CD14-positive monocyte (primary cell): ENCODE measurements around the gene MUC5B. TPM values are rescaled to one million over a fixed set of nuclear protein-coding genes. Genes with fewer than 3 reads are reported as not detected.

Experiments used
- DNase-seq, 3 donors: peaks; one replicate each; pipeline ENCODE4 v3.0.0-alpha.2; 2011 to 2022
- H2AFZ ChIP-seq: 2 replicates; pipeline ENCODE4 v1.6.0; 2012; ENCODE audit warnings: mild to moderate bottlenecking, low read depth, low read length, inconsistent platforms; ENCODE audit not compliant: insufficient read depth, poor library complexity, severe bottlenecking
- H3K27ac ChIP-seq, 2 donors: 1 replicate in 1 of 2; 2 replicates in 1 of 2; pipeline ENCODE4 v1.5.1; 2012 to 2013; ENCODE audit warnings: low read length in 2 of 2, control low read depth in 1 of 2, inconsistent platforms in 1 of 2, low read depth in 1 of 2, mild to moderate bottlenecking in 1 of 2
- H3K27me3 ChIP-seq, 2 donors: one replicate each; pipeline versions ENCODE4 v1.6.0 to v1.6.1; 2011 to 2013; ENCODE audit warnings: low read length in 2 of 2; ENCODE audit not compliant: control insufficient read depth in 2 of 2, insufficient read depth in 2 of 2
- H3K36me3 ChIP-seq, 2 donors: replicated peaks in 1 of 2; 1 replicate in 1 of 2; 2 replicates in 1 of 2; pipeline versions ENCODE4 v1.5.1 to v1.6.1; 2012 to 2013; ENCODE audit warnings: low read length in 2 of 2, control low read depth in 1 of 2, inconsistent platforms in 1 of 2, mild to moderate bottlenecking in 1 of 2; ENCODE audit not compliant: insufficient read depth in 2 of 2, control insufficient read depth in 1 of 2
- H3K4me1 ChIP-seq, 2 donors: 1 replicate in 1 of 2; 2 replicates in 1 of 2; pipeline versions ENCODE4 v1.5.1 to v1.6.1; 2012 to 2013; ENCODE audit warnings: low read length in 2 of 2, control low read depth in 1 of 2, inconsistent platforms in 1 of 2, mild to moderate bottlenecking in 1 of 2, moderate library complexity in 1 of 2; ENCODE audit not compliant: insufficient read depth in 2 of 2, control insufficient read depth in 1 of 2
- H3K4me2 ChIP-seq: replicated peaks from 2 replicates; pipeline ENCODE3; 2012; ENCODE audit warnings: low read length, moderate library complexity, mild to moderate bottlenecking; ENCODE audit not compliant: poor library complexity, severe bottlenecking; ENCODE audit errors: extremely low read depth
- H3K4me3 ChIP-seq, 3 experiments: fragments of 200-600 bp in 1 of 3; sonication (generic) in 1 of 3; replicated peaks in 1 of 3; 1 replicate in 2 of 3; 2 replicates in 1 of 3; pipeline ENCODE4 v1.5.1; 2011 to 2013; ENCODE audit warnings: low read length in 3 of 3, mild to moderate bottlenecking in 3 of 3, control low read depth in 2 of 3, low read depth in 2 of 3, inconsistent platforms in 1 of 3, moderate library complexity in 1 of 3
- H3K79me2 ChIP-seq: 2 replicates; pipeline ENCODE4 v1.6.0; 2012; ENCODE audit warnings: mild to moderate bottlenecking, control low read depth, inconsistent platforms, low read length, moderate library complexity; ENCODE audit not compliant: insufficient read depth
- H3K9ac ChIP-seq: 2 replicates; pipeline ENCODE4 v1.6.0; 2017; ENCODE audit warnings: low read length, mild to moderate bottlenecking; ENCODE audit not compliant: insufficient read depth, poor library complexity, severe bottlenecking
- H3K9me3 ChIP-seq, 2 donors: replicated peaks in 1 of 2; 1 replicate in 1 of 2; 2 replicates in 1 of 2; pipeline versions ENCODE4 v1.5.1 to v1.6.1; 2012 to 2013; ENCODE audit warnings: low read length in 2 of 2, control low read depth in 1 of 2; ENCODE audit not compliant: control insufficient read depth in 1 of 2, insufficient read depth in 1 of 2
- H4K20me1 ChIP-seq: 2 replicates; pipeline ENCODE4 v1.6.0; 2012; ENCODE audit warnings: mild to moderate bottlenecking, low read length, control low read depth, moderate library complexity; ENCODE audit not compliant: insufficient read depth
- H3K27ac Mint-ChIP-seq, 7 donors: one replicate each; pipeline ENCODE4 v1.8.0; 2020; ENCODE audit warnings: mild to moderate bottlenecking in 7 of 7, mixed read lengths in 7 of 7, moderate library complexity in 6 of 7, inconsistent platforms in 2 of 7
- H3K27me3 Mint-ChIP-seq, 3 donors: one replicate each; pipeline ENCODE4 v1.8.0; 2021 to 2022; ENCODE audit warnings: low read depth in 3 of 3, mild to moderate bottlenecking in 3 of 3, mixed read lengths in 3 of 3, moderate library complexity in 3 of 3, inconsistent platforms in 1 of 3
- H3K36me3 Mint-ChIP-seq, 2 donors: one replicate each; pipeline ENCODE4 v1.8.0; 2020; ENCODE audit warnings: mixed read lengths in 2 of 2, inconsistent platforms in 1 of 2, mild to moderate bottlenecking in 1 of 2
- H3K4me1 Mint-ChIP-seq: one replicate; pipeline ENCODE4 v1.8.0; 2020; ENCODE audit warnings: mild to moderate bottlenecking, mixed read lengths
- H3K4me3 Mint-ChIP-seq, 2 donors: one replicate each; pipeline ENCODE4 v1.8.0; 2020; ENCODE audit warnings: mild to moderate bottlenecking in 2 of 2, mixed read lengths in 2 of 2, moderate library complexity in 1 of 2
- H3K9me3 Mint-ChIP-seq, 7 donors: one replicate each; pipeline ENCODE4 v1.8.0; 2020 to 2022; ENCODE audit warnings: mixed read lengths in 7 of 7, mild to moderate bottlenecking in 6 of 7, moderate library complexity in 6 of 7, inconsistent platforms in 2 of 7
- WGBS: methylation state at CpG from one replicate; pipeline ENCODE4 v1.1.5; 2013; ENCODE audit warnings: missing lambda C conversion rate; ENCODE audit not compliant: insufficient coverage; 5-methylcytosine and 5-hydroxymethylcytosine counted together
- intact Hi-C, 2 donors: fragments of 100-400 bp; cut with micrococcal nuclease; formaldehyde crosslinking; loops; one replicate each; pipeline versions ENCODE4 v1.15.0 to v1.15.1; 2023
- polyA plus RNA-seq, 3 donors: library from polyadenylated mRNA; depleted of rRNA in 1 of 3; unstranded in 2 of 3; stranded (reverse) in 1 of 3; fragments of 300-500 nt in 2 of 3; fragments of >200 nt in 1 of 3; fragmentation: Illumina TruSeq in 2 of 3; gene quantifications; 1 replicate in 2 of 3; 2 replicates in 1 of 3; pipeline ENCODE4 v1.2.3, GENCODE V29; 2012 to 2021
- TF ChIP-seq, protein P1 (sequence below): fragments of 200-600 bp; IDR thresholded peaks from one replicate; pipeline ENCODE4 v1.8.0; 2022; ENCODE audit warnings: antibody characterized with exemption, mild to moderate bottlenecking

MUC5B gene
- polyA plus RNA-seq, 3 donors, result not detected

DNA sequence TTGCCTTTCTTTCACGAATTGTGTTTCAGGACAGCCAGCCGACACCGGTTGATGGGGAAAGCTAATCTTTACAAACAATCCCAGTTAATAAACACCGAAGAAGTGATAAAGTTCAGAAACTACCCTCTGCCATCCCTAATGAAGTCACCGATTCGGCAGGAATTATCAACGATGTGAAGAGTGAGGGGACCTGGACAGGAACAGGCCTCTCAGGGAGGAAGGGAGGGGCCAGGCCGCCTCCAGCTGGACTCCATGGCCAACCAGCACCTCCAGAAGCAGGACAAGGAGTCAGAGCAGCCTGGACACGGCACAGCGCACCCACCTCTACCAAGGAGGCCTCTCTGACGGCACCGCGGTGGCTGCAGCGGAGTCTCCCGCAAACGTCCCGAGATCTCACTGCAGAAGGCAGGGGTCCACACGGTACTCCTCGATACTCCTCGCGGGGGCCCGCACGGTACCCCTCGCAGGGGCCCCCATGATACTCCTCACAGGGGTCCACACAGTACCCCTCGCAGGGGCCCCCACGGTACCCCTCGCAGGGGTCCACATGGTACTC, 82.7 kb downstream of the MUC5B start:
- H3K4me3 ChIP-seq, result no peak overlapping the region
- Mint-ChIP-seq H3K4me1 (peaks cover 70% of the 10 kb centered on the region), H3K27ac (peak overlapping the region in 3 of 7 donors; percentile 30 to 87 (median 58)), H3K4me3 (no peak overlapping the region), H3K36me3 (peaks cover 35 to 57% of the 10 kb centered on the region in 2 donors), H3K9me3 (peaks cover 0 to 3% (median 0%) of the 10 kb centered on the region in 7 donors), H3K27me3 (peaks cover 0 to under 1% (median 0%) of the 10 kb centered on the region in 3 donors)
- peaks cover 88% of the 10 kb centered on the region for H3K79me2 ChIP-seq
- H3K4me2 ChIP-seq, result no peak overlapping the region
- intact Hi-C loops, result loop anchor here in 1 of 2 donors (5.0 kb wide), 1 partner anchor 77 kb away; no protein-coding TSS in a partner anchor
- no peaks in the 10 kb centered on the region for H3K27me3 ChIP-seq
- no peak overlapping the region for H3K9ac ChIP-seq
- H2AFZ ChIP-seq, result no peak overlapping the region
- H3K4me1 ChIP-seq, result peaks cover 47 to 70% of the 10 kb centered on the region in 2 donors
- 97% methylated on average over 14 of the region's 27 CpGs for WGBS
- H3K36me3 ChIP-seq, result peaks cover 13 to 35% of the 10 kb centered on the region in 2 donors
- H3K9me3 ChIP-seq, result no peaks in the 10 kb centered on the region
- H3K27ac ChIP-seq, result peak overlapping the region in 1 of 2 donors; percentile 92
- peak in 1 of 3 donors; percentile 2 for DNase-seq
- TF ChIP-seq, protein P1, sequence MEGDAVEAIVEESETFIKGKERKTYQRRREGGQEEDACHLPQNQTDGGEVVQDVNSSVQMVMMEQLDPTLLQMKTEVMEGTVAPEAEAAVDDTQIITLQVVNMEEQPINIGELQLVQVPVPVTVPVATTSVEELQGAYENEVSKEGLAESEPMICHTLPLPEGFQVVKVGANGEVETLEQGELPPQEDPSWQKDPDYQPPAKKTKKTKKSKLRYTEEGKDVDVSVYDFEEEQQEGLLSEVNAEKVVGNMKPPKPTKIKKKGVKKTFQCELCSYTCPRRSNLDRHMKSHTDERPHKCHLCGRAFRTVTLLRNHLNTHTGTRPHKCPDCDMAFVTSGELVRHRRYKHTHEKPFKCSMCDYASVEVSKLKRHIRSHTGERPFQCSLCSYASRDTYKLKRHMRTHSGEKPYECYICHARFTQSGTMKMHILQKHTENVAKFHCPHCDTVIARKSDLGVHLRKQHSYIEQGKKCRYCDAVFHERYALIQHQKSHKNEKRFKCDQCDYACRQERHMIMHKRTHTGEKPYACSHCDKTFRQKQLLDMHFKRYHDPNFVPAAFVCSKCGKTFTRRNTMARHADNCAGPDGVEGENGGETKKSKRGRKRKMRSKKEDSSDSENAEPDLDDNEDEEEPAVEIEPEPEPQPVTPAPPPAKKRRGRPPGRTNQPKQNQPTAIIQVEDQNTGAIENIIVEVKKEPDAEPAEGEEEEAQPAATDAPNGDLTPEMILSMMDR, result no peak
- H4K20me1 ChIP-seq, result peaks cover 85% of the 10 kb centered on the region

GRCh38 chr11:1306186-1307162, 83.6 kb downstream of the MUC5B start:
- Histone ChIP-seq H3K27ac (peak overlapping the region; percentile 57 to 92), H3K27me3 (no peaks in the 10 kb centered on the region), H2AFZ (no peak overlapping the region), H3K9me3 (no peaks in the 10 kb centered on the region), H3K79me2 (peaks cover 79% of the 10 kb centered on the region), H3K4me3 (peak overlapping the region in 1 of 3 experiments; percentile 81), H4K20me1 (peaks cover 77% of the 10 kb centered on the region), H3K4me2 (peak overlapping the region; percentile 95), H3K4me1 (peaks cover 56 to 77% of the 10 kb centered on the region in 2 donors), H3K36me3 (peaks cover 13 to 35% of the 10 kb centered on the region in 2 donors), H3K9ac (peak overlapping the region; percentile 54)
- intact Hi-C loops, result loop anchor here in 1 of 2 donors (5.0 kb wide), 1 partner anchor 76 kb away; no protein-coding TSS in a partner anchor
- TF ChIP-seq, protein P1, result no peak
- peaks cover 0 to 4% (median 0%) of the 10 kb centered on the region in 3 donors for H3K27me3 Mint-ChIP-seq
- DNase-seq, result peak in 1 of 3 donors; percentile 1
- peaks cover 31 to 55% of the 10 kb centered on the region in 2 donors for H3K36me3 Mint-ChIP-seq
- H3K9me3 Mint-ChIP-seq, result peaks cover 0 to 11% (median 3%) of the 10 kb centered on the region in 7 donors
- peaks cover 75% of the 10 kb centered on the region for H3K4me1 Mint-ChIP-seq
- H3K27ac Mint-ChIP-seq, result peak overlapping the region; percentile 74 to 91 (median 82)
- H3K4me3 Mint-ChIP-seq, result peak overlapping the region; percentile 49 to 83
- 97% methylated on average over 24 of the region's 30 CpGs for WGBS
